WTC11 (cell line): ENCODE data around the gene TATDN2. TPM values are rescaled to one million over a fixed set of nuclear protein-coding genes. Genes with fewer than 3 reads are reported as not detected.

Source experiments
- ATF6 ChIP-seq: sonication (generic); formaldehyde crosslinking; IDR thresholded peaks from 2 replicates; pipeline ENCODE4 v1.8.1; 2023; ENCODE audit warnings: mild to moderate bottlenecking, missing genetic modification reagents
- CREB1 ChIP-seq: sonication (generic); formaldehyde crosslinking; IDR thresholded peaks from 2 replicates; pipeline ENCODE4 v1.8.0; 2023; ENCODE audit warnings: mild to moderate bottlenecking, missing genetic modification reagents
- CREM ChIP-seq: sonication (generic); formaldehyde crosslinking; IDR thresholded peaks from 2 replicates; pipeline ENCODE4 v1.8.1; 2022; ENCODE audit warnings: mild to moderate bottlenecking, missing genetic modification reagents, moderate library complexity
- ELF4 ChIP-seq: sonication (generic); formaldehyde crosslinking; IDR thresholded peaks from 2 replicates; pipeline ENCODE4 v1.8.1; 2022; ENCODE audit warnings: low read depth, mild to moderate bottlenecking, moderate library complexity, missing genetic modification reagents
- EMX1 ChIP-seq: fragments of 250-450 bp; sonication (Bioruptor Pico); IDR thresholded peaks from 2 replicates; pipeline ENCODE4 v1.8.0; 2021; ENCODE audit warnings: mild to moderate bottlenecking
- ERG ChIP-seq: fragments of 250-450 bp; sonication (Bioruptor Pico); IDR thresholded peaks from 2 replicates; pipeline ENCODE4 v1.8.0; 2021; ENCODE audit warnings: mild to moderate bottlenecking
- ETV6 ChIP-seq: sonication (generic); formaldehyde crosslinking; IDR thresholded peaks from 2 replicates; pipeline ENCODE4 v1.8.1; 2022; ENCODE audit warnings: mild to moderate bottlenecking, missing genetic modification reagents
- FOXP4 ChIP-seq: sonication (generic); formaldehyde crosslinking; IDR thresholded peaks from 2 replicates; pipeline ENCODE4 v1.8.0; 2022; ENCODE audit warnings: mild to moderate bottlenecking, missing genetic modification reagents
- GABPB1 ChIP-seq: sonication (generic); formaldehyde crosslinking; IDR thresholded peaks from 2 replicates; pipeline ENCODE4 v1.8.1; 2023; ENCODE audit warnings: mild to moderate bottlenecking, missing genetic modification reagents
- IRF1 ChIP-seq: sonication (generic); formaldehyde crosslinking; IDR thresholded peaks from 2 replicates; pipeline ENCODE4 v1.8.0; 2023; ENCODE audit warnings: missing genetic modification reagents
- JAZF1 ChIP-seq: fragments of 250-450 bp; sonication (Bioruptor Pico); IDR thresholded peaks from 2 replicates; pipeline ENCODE4 v1.9.0; 2021; ENCODE audit warnings: moderate library complexity, mild to moderate bottlenecking, inconsistent platforms
- NFYB ChIP-seq: sonication (generic); formaldehyde crosslinking; conservative IDR thresholded peaks from 2 replicates; pipeline ENCODE4 v1.8.0; 2022; ENCODE audit warnings: low read depth, missing genetic modification reagents
- RORB ChIP-seq: fragments of 250-450 bp; sonication (Bioruptor Pico); IDR thresholded peaks from 2 replicates; pipeline ENCODE4 v1.9.0; 2021; ENCODE audit warnings: mild to moderate bottlenecking
- STAT6 ChIP-seq: sonication (generic); formaldehyde crosslinking; conservative IDR thresholded peaks from 2 replicates; pipeline ENCODE4 v1.8.1; 2023; ENCODE audit warnings: mild to moderate bottlenecking, low read depth, missing genetic modification reagents, moderate library complexity
- USF1 ChIP-seq: sonication (generic); formaldehyde crosslinking; IDR thresholded peaks from 2 replicates; pipeline ENCODE4 v1.8.0; 2022; ENCODE audit warnings: mild to moderate bottlenecking, missing genetic modification reagents
- ZBTB43 ChIP-seq: sonication (generic); formaldehyde crosslinking; IDR thresholded peaks from 2 replicates; pipeline ENCODE4 v1.8.1; 2023; ENCODE audit warnings: mild to moderate bottlenecking, missing genetic modification reagents
- ZMAT4 ChIP-seq: fragments of 250-450 bp; sonication (Bioruptor Pico); IDR thresholded peaks from 2 replicates; pipeline ENCODE4 v1.9.0; 2021; ENCODE audit warnings: mild to moderate bottlenecking
- ZNF232 ChIP-seq: sonication (generic); formaldehyde crosslinking; IDR thresholded peaks from 2 replicates; pipeline ENCODE4 v1.8.0; 2022; ENCODE audit warnings: mild to moderate bottlenecking, missing genetic modification reagents
- ZNF423 ChIP-seq: fragments of 250-450 bp; sonication (Bioruptor Pico); IDR thresholded peaks from 2 replicates; pipeline ENCODE4 v2.1.2; 2022; ENCODE audit warnings: mild to moderate bottlenecking, moderate library complexity
- ZNF425 ChIP-seq: fragments of 250-450 bp; sonication (Bioruptor Pico); conservative IDR thresholded peaks from 2 replicates; pipeline ENCODE4 v1.9.0; 2021; ENCODE audit warnings: mild to moderate bottlenecking
- total RNA-seq: library from RNA; stranded (reverse); gene quantifications from 3 replicates; pipeline ENCODE4 v1.2.3, GENCODE V29; 2021
- TF ChIP-seq, protein P1 (sequence below): sonication (generic); formaldehyde crosslinking; IDR thresholded peaks from 2 replicates; pipeline ENCODE4 v1.8.1; 2023; ENCODE audit warnings: mild to moderate bottlenecking, moderate library complexity, missing genetic modification reagents

TATDN2 gene
- total RNA-seq, 1 experiment from 2014 or later: 31.7 TPM

DNA sequence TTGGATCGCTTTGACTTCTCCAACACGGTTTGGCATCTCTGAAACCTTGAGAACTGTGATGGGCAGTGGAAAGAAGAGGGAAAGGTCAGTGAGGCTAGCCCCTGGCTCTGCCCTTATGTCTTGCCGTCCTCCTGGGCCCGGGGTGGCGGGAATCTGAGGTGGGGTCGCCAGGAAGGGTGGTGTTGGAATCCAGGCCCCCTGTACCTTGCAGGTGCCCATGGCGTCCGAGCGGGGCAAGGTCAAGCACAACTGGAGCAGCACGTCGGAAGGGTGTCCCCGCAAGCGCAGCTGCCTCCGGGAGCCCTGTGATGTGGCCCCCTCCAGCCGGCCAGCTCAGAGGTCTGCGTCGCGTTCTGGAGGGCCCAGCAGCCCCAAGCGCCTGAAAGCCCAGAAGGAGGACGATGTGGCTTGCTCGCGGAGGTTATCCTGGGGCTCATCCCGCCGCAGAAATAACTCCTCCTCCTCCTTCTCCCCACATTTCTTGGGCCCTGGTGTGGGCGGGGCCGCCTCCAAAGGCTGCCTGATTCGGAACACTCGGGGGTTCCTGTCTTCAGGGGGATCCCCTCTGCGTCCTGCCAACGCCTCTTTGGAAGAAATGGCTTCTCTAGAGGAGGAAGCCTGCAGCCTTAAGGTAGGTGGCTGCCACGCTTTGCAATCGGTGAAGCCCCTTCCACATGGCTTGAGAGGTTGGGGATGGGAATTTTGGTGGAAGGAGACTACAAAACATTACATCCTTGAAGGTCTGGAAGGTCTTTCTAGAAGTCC lies 907 bp downstream of the TATDN2 start (continued):
- TF ChIP-seq ZNF425 (CRISPR knock-in tag) (no peak), JAZF1 (CRISPR knock-in tag) (no peak), ERG (CRISPR knock-in tag) (no peak), ZBTB43 (CRISPR knock-in tag) (no peak), ATF6 (CRISPR knock-in tag) (no peak), NFYB (CRISPR knock-in tag) (no peak), ZNF232 (CRISPR knock-in tag) (no peak), STAT6 (CRISPR knock-in tag) (no peak), CREB1 (no peak), USF1 (CRISPR knock-in tag) (peak; percentile 34; the same call in 1 of the 2 replicates), ZNF423 (CRISPR knock-in tag) (no peak), GABPB1 (no peak), CREM (CRISPR knock-in tag) (no peak), ELF4 (CRISPR knock-in tag) (no peak), ETV6 (CRISPR knock-in tag) (no peak), FOXP4 (no peak), IRF1 (CRISPR knock-in tag) (no peak), EMX1 (CRISPR knock-in tag) (no peak), RORB (no peak), ZMAT4 (CRISPR knock-in tag) (no peak)
- TF ChIP-seq, protein P1, sequence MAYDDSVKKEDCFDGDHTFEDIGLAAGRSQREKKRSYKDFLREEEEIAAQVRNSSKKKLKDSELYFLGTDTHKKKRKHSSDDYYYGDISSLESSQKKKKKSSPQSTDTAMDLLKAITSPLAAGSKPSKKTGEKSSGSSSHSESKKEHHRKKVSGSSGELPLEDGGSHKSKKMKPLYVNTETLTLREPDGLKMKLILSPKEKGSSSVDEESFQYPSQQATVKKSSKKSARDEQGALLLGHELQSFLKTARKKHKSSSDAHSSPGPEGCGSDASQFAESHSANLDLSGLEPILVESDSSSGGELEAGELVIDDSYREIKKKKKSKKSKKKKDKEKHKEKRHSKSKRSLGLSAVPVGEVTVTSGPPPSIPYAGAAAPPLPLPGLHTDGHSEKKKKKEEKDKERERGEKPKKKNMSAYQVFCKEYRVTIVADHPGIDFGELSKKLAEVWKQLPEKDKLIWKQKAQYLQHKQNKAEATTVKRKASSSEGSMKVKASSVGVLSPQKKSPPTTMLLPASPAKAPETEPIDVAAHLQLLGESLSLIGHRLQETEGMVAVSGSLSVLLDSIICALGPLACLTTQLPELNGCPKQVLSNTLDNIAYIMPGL: 0 out of 2 replicates have a peak, but pooled peaks have one; percentile 23
